HG03342 (cell line): Measurements from ENCODE around the gene EIPR1.
"Not testable (repeated sequence)": the region's sequence is repeated elsewhere in the genome, so short reads cannot be mapped to it uniquely, and the experiment has no call there.

ENCODE experiments used
- ATAC-seq: cut with Tn5 transposase; IDR thresholded peaks from one replicate; pipeline ENCODE4 v1.9.1; 2021; ENCODE audit warnings: mild to moderate bottlenecking, moderate library complexity; ENCODE audit not compliant: unreplicated experiment

Gene EIPR1

DNA sequence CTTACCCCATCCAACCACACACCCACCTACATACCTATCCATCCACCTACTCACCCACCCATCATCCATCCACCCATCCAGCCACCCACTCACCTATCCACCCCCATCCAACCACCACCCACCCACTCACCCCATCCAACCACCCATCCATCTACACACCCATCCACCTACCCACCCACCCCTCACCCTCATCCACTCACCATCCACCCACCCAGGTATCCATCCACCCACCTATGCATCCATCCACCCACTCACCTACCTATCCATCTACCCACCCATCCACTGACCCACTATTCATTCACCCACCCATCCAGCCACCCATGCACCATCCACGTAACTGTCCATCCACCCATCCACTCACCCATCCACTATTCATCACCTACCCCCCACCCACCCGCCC, 194.8 kb downstream of the EIPR1 start:
- ATAC-seq: no peak

DNA sequence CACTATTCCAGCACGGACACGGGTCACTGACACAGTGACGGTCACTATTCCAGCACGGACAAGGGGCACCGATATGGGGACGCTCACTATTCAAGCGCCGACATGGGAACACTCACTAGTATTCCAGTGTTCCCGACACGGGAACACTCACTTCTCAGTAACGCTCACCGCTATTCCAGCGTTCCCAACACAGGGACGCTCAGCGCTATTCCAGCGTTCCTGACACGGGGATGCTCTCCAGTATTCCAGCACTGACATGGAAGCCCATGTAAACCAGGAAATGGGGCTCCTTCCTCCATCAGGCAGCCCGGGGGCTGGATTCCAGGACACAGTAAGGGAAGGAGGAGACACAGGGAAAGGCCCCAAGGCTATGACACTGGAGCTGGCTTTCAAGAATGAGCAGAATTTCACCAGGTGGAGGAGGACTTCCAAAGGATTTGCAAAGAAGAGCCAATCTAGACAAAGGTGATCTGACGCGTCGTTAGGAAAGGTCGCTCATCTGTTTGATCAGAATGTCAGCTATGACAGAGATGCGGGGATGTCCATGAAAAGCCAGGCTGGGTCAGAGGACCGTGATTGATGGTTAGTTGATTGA, 196.1 kb downstream of the EIPR1 start:
- ATAC-seq: no peak

DNA sequence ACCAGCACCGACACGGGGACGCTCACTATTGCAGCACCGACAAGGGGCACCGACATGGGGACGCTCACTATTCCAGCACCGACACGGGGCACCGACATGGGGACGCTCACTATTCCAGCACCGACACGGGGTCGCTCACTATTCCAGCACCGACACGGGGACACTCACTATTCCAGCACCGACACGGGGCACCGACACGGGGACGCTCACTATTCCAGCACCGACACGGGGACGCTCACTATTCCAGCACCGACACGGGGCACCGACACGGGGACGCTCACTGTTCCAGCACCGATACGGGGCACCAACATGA, 196.8 kb downstream of the EIPR1 start:
- not testable (repeated sequence) for ATAC-seq

DNA sequence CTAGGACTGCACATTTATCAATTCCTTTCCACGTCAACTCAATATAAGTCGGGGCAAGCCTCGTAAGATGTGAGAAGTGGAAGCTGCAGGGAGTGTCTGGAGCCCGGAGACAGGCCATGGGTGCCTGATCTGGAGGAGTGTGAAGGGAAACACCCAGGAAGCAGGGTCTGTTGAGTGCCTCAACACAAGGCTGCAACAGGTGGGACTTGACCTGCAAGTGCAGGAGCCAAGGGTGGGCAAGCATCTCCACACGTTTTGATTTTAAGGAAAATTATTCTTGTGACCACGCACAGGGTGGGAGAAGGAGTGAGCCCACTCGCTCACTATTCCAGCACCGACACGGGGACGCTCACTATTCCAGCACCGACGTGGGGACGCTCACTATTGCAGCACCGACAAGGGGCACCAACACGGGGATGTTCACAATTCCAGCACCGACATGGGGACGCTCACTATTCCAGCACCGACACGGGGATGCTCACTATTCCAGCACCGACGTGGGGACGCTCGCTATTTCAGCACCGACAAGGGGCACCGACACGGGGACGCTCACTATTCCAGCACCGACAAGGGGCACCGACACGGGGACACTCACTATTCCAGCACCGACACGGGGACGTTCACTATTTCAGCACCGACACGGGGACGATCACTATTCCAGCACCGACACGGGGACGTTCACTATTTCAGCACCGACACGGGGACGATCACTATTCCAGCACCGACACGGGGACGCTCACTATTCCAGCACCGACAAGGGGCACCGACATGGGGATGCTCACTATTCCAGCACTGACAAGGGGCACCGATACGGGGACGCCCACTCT, 197.3 kb downstream of the EIPR1 start:
- no peak for ATAC-seq

DNA sequence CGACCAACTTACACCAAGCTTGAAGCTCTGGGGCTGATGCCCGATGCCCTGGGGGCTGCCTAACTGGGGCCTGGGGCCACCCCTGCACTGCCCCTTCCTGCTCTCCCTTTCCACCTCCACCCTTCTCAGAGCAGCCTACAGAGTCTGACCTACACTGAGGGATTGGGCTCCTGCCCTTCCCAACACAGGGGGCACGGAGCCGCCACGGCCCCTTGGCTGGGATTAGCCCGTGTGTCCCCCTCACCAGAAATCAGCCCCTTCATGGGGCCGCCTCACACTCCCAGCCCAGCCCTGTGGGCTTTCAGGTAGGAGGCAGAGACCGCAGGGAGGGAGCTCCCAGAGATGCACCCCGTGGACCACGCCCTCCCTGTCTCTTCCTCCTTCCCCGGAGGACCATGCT, 198.0 kb downstream of the EIPR1 start:
- no peak for ATAC-seq

DNA sequence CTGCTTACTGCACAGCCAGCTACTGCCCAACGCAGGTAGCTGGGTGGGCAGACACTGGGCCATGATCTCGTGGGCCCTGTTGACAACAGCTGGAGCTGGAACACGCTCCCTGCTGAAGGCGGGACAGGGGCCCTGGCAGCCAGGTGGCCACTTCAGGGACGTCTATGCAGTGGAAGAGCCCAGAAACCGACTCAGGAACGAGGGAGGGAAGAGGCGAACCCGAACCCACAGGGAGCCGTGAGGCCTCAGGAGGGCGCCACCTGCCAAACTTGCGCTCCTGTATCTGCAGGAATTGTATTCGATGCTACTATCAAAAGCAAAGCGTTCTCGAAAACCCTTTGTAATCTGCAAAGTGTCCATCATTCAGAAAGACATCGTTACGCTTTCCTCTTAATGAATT, 198.4 kb downstream of the EIPR1 start:
- no peak for ATAC-seq

DNA sequence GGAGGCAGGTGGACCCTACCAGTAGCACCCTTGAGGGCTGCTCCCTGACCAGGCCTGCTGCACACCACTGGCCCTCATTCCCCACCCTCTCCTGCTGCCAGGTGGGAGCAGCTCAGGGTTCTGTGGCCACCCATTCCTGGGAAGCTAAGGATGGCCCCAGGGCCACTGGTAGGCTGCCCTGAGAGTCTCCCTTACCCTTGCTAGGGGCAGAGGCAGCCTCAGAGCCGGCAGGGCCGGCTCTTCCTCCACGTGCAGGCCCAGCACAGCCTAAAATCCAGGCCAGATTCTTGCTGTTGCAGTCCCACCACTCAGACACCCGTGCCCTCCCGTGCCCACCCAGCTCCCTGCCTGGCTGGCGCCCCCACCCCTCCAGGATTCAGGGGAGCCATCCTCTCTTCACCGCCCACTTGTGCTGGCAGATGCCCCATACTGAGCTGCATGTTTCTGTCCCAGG, 199.0 kb downstream of the EIPR1 start:
- ATAC-seq: no peak

DNA sequence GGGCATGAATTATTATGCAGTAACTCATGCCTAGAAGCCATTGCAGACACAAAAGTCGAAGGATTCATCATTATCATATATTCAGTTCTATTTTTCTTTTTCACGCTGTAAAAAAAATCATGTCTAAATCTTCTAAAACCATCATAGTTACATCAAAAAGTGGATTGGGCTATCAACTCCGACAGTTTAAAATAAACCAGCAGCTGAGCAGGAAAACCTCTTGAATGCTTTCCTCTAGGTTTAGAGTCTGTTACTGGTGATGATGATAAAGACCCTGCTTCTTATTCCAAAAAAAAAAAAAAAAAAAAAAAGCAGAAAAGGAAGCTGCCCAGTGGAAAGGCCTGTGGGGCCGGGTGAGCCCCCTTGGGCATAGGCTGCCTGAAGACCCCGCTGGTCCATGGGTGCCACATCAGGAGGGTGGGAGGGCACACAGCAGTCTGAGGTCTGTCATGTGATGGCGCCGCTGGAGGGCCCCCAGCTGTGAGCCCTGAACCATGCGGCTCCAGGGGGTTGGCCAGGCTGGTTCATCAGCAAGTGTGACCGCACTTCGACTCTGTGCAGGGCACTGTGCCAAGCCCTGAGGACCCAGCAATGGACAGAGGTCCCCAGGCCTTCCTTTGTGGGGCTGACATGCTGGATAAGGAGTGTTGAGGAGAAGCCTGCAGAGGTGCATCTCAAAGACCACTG, 199.6 kb downstream of the EIPR1 start:
- ATAC-seq: no peak

DNA sequence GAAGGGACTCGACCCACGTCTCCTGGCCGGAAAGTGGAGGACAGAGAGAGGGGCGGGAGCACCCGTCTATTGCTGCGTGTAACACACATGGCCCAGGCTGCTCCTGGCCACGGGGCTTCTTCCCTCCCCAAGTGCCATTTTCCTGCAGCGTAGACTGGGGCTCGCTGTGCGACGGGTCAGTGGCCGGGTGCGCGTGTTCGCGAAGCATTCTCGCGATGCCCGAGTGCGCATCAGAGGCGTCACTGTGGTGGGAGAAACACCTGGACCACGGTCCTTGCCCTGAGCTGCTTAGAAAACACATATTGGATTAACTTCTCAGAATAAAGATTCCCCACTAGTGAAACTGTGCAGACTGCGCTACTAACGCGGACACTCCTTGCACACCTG, 200.8 kb downstream of the EIPR1 start:
- ATAC-seq: no peak

DNA sequence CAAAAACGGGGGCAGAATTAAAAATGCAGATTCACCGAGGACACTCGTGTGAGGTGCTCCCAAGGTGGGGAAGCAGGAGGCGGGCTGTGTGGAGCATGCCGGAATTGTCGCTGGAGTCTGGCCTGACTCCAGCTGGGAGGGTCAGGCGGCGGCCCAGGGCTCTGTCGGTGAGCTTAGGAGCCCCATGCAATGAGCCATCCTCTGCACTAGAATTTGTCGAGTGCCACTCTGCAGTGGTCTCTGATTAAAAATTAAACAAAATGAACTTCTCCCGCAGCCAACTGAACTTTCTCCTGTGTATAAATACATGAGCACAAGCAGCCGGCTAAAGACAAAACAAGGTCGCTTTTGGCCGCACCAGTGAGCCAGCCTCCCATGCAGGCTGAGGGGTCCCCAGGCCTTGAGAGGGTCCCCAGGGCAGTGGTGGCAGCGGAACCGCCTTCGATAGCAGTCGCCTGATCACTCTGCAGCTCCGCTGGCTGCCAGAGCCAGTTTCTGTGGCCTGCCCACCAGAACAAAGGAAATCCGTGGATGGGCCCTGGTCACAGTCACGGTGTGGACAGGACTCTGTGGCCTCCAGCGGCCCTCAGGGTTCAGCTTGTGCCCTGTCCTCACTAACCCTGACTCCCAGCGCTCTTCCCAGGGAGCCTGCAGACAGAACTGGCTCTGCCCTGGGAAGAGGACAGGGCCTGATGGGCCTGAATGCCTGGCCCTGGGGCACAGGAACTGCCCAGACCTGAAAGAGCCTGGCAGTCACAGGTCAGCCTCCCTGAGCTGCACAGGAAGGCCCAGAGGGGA, 201.3 kb downstream of the EIPR1 start:
- no peak for ATAC-seq

DNA sequence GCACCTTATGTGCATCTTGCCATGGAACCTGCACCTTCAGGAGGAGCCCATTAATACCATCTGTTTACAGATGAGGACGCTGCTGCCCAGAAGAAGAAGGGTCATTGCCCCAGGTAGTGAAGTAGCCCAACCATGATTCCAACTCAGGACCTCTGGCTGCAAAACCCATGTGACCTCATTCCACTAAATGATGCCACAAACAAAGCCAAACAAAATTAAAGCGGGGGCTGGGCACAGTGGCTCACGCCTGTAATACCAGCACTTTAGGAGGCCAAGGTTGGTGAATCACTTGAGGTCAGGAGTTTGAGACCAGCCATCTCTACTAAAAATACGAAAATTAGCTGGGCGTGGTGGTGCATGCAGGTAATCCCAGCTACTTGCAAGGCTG, 202.1 kb downstream of the EIPR1 start:
- ATAC-seq: no peak

DNA sequence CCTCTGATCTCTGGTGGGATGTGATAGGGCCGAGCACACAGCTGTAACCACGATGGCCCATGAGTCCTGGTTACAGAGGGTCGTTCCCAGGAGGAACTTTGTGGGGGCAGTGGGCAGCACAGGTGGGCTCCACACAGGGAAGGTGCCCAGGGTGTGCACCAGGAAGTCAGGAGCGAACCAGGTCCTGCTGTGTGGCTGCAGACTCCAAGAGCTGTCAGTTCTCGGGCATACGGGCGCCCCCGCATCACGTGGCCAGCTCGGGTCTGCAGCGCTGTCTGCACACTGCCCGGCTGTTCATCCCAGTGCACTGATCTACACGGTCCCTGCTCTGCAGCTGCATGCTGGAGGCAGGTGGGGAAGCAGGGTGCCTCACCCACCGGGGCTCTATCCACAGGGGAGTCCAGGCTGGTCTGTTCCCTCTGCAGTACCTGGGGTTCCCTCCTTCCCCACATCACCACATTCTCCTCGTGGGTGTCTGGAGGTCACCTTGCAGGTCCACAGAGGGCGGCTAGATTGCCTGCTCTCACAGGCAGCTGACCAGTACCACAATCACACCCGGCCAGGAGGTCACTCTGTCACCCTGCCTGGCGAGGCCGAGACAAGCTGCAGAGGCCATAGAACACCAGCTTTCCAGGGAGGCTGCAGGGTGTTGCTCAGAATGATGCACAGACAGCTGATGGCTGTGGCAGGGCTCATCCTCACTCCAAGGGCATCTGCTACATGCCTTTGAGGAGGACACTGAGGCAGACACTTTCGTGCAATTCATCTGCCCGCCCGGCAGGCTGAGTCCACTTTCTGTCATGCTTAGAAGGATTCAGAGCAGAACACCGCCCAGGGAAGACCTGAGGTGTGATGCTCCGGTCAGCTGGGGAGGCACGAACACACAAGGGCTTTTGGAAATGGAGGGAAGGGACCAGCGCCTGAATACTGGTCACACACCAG, 202.7 kb downstream of the EIPR1 start:
- ATAC-seq: no peak

DNA sequence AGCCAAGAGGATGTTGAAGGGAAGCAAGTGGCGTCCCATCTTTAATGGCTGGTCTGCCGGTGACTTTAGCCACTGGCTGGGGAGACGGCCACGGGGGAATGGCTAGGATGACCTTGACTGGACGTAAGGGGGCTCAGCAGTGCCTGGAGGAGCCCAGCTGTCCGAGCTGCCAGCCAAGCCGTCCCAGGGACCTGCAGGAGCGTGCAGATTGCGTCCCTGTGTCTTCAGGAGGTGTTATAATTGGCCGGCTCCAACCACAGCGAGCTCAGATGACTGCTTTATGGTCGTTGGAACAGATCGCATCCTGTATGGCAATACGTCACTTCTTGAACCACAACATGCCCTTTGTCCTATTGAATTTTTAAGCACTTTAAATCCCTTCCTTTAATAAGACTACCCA, 204.6 kb downstream of the EIPR1 start:
- ATAC-seq: no peak

DNA sequence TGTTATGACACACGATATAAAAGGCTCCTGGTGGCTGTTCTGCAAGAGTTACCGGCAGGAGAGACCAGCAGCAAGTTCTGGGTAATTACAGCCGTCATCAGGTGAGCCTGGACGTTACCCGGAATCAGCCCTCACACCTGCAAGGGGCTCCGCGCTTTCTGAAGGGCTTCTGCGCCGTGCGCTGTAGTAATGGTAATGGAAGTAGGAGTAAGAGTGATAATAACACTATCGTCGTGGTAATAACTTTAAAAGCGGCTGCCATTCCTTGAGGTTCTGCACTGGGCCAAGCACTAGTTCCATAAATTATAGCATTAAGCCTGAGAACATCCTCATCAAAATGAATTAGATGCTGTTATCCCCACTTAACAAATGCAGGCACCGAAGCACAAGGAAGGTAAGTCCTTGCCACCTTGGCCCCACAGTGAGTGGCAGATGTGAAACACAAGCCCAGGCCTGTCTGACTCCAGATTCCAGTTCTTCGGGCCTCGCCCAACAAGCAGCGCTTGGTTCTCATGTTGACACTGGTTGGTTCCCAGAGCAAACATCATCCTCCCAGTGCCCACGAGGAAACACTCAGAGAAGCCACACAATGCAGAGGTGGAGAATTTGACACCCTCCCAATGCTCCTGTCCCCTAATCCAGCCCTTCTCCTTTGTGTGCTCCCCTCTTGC, 205.2 kb downstream of the EIPR1 start:
- no peak for ATAC-seq

DNA sequence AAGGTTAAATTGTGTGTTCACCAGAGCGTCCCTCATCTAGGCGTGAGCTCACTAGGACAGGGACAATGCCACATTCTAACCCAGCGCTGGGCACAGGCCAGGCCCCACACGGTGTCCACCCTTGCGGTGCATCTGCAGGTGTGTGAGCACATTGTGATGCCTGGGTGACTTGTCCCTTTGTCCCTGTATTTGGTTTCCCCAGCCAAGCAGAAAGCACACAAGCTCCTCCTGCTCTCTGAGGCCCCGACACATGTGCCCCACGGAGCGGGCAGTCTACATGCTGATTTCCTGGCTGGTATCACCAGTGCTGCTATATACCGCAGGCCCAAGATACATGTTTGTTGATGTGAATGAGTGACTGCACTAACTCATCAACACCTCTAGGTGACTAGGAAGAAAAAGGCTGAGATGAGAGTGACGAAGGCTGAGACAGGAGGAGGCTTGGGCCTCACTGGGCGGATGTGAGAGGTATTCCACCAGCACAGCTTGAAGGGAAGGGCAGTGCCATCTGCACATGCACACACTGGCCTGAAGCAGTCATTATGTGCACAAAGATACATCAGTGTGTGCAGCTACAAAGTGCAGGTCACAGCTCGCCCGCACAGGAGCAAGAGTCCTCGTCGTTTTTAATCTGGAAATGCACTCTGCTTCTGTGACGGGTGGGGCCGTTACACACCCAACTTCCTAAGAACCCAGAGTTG, 205.9 kb downstream of the EIPR1 start:
- no peak for ATAC-seq

DNA sequence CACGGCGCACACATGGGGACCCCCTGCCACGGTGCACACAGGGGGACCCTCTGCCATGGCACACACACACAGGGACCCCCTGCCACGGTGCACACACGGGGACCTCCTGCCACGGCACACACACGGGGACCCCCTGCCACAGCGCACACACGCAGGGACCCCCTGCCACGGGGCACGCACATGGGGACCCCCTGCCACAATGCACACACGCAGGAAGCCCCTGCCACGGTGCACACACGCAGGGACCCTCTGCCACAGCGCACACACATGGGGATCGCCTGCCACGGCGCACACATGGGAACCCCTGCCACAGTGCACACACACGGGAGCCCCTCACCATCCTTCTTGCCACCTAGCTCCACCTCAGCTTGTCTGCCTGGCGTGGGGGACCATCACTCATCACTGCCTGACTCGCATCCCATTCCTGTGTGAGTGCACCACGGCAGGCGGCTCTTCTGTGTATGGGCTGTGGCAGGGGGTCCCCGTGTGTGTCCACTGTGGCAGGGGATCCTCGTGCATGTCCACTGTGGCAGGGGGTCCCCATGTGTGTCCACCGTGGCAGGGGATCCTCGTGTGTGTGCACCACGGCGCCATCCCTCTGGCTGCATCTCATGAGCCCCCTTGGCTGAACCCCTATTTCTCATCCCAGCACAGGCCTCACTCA, 206.7 kb downstream of the EIPR1 start:
- no peak for ATAC-seq

DNA sequence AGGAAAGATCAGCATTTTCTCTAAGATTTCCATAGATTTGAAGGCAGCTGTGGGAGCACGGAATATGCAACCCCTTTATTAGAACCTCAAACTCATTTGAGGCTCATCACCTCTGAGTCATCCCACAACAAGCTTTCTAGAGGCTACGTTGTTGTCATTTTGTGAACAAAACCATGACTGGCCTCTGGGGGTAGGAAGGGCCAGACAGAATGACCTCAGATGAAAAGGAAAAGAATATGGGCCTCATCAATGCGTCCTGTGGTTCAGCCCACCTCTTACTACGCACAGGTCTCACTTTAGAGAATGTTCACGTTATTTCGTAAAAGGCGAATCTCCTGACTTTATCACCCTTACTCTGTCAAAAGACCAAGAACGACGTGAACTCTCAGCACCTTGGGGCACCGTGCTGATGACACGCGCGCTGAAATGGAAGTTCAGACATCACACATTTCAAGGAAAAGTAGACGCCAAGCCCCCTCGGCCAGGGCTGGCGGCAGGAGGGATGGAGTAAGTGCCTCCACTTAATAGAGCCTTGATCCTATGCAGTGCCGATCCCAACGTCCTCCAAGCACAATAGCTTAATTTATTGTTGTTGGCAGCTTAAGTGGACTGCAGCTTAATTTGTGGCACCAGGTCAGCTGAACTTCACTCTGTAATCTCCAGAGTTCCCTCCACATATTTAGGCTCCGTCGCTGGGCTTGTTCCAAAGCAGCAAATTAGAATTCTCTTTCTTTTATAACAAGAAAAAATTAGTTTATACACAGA, 208.3 kb downstream of the EIPR1 start:
- ATAC-seq: no peak
